Kidney glomerular epithelial cell (primary cell): ENCODE data around the gene ACKR2.
"Not testable (repeated sequence)": the region's sequence is repeated elsewhere in the genome, so short reads cannot be mapped to it uniquely, and the experiment has no call there.

Experiments
- DNase-seq: peaks from one replicate; lab custom pipeline; 2025; lab: John Stamatoyannopoulos, UW

Gene ACKR2

DNA sequence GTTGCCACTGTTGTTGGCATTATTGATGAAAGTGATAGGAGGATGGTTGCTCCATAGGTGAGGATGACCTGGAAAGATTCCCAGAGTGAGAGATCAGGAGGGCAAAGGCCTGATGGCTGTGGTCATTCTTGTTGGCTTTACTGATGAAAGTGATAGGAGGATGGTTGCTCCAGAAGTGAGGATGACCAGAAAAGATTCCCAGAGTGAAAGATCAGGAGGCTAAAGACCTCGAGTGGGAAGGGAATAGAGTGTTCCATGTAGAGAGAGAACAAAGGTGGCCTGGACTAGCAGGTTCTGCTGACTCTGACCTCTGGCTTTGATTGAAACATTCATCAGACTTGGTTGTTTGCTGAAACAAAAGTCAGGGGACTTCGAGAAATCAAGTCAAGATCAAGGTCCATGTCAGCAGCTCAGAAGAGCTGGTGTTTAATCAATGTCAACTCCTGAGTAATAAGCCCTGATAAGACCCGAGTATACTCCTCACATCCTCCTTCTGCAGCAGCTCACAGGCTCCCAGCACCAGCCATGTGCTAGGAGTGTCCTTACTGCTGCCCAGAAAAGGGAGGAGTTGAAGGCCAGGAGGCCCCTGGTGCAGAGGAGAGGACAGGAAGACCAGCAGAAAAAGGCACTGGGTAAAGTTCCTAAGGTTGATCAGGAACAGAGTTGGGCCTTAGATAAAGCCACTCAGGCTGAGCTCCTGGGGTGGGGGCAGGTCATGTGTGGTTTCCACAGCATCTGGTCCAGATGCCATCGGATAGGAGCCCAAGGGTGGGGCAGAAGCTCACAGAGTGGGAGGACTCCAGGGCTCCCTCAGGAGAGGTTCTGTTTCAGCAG is 46.5 kb downstream of the ACKR2 start:
- DNase-seq = no peak

DNA sequence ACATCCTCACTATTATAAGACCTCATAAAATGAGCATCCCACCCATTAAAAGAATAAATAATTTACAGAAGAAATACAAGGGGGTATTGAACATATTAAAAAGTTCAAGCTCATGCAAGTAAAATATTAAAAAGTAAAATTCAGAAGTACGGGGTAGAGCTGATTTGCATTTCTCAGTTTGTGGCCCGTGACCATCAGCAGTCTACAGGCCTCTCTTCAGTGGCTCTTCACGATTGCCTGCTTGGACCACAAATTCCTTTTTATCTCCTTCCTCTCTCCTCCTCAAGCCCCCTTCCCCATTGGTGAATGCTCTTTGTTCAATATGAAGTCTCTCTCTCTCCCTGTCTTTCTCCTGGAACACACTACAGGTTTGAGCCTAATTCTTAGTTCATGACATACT is 47.3 kb downstream of the ACKR2 start:
- DNase-seq = no peak

DNA sequence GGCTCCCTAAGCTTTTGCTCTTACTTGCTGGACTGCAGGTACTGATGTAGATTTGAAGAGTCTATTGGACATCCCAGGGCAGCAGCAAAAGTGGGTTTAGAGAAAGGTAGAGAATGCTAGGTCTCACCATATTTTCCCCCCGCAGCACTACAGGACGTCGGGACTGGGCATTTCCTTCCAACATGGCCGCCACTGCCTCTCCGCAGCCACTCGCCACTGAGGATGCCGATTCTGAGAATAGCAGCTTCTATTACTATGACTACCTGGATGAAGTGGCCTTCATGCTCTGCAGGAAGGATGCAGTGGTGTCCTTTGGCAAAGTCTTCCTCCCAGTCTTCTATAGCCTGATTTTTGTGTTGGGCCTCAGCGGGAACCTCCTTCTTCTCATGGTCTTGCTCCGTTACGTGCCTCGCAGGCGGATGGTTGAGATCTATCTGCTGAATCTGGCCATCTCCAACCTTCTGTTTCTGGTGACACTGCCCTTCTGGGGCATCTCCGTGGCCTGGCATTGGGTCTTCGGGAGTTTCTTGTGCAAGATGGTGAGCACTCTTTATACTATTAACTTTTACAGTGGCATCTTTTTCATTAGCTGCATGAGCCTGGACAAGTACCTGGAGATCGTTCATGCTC is 55.2 kb downstream of the ACKR2 start:
- DNase-seq = no peak

DNA sequence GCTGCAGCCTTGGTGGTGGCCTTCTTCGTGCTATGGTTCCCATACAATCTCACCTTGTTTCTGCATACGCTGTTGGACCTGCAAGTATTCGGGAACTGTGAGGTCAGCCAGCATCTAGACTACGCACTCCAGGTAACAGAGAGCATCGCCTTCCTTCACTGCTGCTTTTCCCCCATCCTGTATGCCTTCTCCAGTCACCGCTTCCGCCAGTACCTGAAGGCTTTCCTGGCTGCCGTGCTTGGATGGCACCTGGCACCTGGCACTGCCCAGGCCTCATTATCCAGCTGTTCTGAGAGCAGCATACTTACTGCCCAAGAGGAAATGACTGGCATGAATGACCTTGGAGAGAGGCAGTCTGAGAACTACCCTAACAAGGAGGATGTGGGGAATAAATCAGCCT is 56.0 kb downstream of the ACKR2 start:
- DNase-seq = no peak

DNA sequence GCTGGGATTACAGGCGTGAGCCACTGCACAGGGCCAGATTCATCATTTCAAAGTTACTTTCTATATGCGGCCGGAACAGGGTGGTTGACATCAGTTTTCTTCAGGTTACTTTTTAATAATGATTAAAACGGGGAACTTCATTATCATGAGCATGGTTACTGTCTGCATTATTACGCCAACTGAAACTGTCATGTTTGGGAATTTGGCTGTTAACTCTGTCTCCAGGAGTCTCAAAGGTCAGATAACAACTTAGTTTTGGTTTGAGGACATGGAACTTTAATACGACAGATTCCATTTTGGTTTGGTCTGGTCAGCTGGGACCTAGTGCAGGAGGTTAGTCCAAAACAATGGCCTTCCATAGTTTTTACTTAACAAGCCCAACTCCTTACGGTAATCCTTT is 57.9 kb downstream of the ACKR2 start:
- no peak for DNase-seq

DNA sequence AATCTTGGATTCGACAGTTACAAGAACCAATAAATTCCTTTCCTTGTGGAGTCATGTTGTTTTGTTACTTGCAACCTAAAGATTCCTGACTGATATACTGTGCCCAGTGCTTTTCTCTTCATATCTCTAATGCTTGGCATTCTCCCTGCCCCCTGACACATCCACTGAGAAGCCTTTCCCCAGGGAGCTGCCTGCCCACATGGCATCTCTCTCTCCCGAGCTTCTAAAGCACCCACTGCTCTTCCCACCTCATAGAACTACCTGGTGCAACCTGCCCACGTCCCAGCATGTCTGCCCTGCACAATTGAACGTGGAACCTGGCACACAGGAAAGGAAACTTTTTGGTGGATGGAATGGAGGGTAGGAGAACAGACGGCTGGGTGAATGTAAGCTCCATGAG is 59.6 kb downstream of the ACKR2 start:
- DNase-seq = no peak

DNA sequence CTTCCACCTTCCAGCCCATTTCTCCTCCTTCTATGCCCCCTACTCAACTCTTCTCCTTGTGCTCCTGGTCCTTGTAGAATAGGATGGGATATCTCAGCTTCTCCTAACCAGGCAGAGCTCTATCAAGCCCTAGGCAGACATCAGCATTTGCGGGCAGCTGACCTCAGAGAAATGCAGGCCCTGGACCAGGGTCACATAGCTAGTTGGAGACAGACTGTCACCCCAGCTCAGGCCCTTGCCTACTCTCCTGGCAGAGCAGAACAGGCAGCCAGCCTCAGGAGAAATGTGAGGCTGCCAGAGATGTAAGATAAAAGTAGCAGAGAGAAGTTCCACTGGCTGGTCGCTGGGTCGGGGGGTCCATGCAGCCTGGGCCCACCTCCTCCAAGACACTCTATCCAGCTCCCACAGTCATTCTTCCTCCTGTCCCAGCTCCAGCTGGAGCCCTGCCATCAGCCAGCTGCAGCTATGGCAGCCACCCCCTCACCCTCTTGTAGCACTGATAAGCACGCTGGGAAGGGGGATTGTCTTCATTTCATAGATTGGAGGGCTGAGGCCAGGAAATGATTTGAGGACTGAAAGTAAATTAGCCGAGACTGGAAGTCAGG is 62.4 kb downstream of the ACKR2 start:
- DNase-seq = no peak

DNA sequence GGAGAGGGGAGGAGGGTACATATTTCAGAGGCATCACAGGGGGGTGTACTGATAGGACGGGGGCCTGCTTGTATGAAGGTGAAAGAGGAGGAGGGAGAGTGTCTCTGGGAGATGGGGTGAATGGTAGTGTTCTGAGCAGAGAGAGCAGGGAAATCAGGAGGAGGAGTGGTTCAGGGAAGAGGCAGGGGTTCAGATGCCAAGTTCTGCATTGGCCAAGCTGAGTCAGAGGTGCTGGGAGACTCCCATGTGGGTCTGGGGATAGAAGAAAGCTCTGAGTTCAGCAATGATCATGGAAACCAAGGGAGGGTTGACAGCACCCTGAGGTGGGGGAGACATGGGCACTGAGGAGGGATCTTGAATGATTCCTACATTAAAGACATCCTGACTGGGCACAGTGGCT is 63.5 kb downstream of the ACKR2 start:
- DNase-seq = no peak

DNA sequence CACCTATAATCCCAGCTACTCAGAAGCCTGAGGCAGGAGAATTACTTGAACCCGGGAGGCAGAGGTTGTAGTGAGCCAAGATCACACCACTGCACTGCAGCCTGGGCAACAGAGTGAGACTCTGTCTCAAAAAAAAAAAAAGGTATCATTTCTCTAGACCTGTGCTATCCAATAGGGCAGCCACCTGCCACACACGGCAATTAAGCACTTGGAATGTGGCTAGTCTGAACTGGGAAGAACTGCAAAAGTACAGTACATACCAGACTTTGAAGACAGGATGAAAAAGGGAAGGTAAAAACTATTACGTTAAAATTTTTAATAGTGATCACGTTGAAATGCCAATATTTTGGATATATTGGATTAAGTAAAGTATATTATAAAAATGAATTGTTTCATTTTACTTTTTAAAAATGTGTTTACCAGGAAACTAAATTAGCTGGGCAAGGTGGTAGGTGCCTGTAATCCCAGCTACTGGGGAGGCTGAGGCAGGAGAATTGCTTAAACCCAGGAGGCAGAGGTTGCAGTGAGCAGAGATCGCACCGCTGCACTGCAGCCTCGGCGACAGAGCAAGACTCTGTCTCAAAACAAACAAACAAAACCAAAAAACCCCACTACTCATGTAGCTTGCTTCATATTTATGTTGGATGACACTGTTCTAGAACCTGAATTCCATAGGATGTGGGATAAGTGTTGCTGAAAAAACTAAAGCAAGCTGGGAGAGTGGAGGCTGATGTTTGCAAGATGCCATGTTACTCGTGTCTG is 64.2 kb downstream of the ACKR2 start:
- no peak for DNase-seq

DNA sequence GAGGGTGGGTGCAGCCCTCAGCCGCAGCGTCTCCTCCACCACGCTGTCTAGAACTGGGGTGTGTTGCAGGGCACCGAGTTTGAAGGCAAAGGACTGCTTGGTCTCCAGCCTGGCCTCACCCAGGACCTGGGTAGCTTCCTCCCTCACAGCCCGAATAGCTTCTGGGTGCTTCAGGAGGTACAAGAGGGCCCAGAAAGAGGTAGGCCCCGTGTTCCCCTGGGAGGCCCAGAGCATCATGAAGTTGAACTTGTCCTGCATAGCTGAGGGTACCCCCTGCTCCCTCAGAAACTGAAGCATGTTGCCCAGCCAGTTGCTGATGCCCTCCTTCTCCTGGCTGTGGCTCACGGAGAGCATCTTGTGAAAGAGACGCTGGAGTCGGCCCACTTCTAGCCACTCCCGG is 65.5 kb downstream of the ACKR2 start:
- DNase-seq = no peak

DNA sequence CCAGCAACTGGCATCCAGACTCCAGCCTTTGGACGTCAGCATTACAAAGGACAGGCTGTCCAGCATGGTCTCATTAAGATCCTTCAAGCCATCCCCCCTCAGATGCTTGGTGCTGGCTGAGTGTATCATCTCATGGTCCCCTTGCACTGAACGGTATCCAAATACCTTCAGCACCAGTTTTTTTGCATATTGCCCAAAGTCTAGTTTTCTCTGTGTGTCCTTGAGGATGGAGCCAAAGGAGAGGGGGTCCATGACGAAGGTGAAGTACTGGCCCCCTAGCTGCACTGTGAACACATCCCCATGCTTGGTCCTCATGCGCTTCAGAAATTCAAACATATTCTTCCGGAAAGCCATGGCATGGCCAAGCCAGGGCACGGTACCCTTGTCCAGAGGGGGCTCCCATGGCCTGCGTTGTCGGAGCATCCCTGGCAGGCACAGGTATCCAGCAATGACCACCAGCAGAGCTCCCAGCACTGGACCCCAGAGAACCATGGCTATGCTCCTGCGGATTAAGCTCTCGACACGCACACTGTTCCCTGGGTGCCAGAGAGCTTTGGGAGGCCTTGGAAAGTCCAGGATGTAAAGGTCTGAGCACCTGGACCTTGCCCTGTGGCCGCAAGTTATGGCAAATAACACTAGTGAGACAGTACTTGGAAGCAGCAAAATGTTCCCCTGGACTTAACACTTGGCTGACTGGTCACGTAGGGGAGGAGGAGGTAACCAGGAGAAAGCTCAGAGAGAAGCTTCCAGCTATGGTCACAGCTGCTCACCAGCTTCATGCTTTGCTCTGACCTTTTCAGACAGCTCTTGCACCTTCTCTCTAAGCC is 66.3 kb downstream of the ACKR2 start, which contains the start of gene CYP8B1:
CYP8B1 (minus strand) TSS at position 555 of the 827 bp plus-strand sequence; CDS start at position 492, 63 bp downstream.
- DNase-seq = no peak

DNA sequence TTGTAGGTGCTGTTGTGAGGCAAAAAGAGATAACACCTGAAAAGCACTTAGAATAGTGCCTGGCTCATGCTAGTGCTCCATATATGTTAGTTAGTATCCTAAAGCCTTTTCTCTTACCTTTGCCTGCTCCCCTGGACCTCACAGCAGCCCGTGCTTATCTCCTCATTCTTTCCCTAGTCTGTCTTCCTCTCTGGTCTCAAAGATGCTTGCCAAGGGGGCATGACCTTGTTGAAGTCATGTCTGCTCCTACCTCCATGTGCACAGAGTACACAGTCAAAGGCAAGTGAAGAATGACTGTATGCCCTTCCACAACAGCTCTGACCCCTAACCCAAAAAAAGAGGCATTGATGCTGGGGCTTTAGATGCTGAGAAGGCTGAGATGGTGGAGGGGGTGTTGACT is 67.2 kb downstream of the ACKR2 start:
- no peak for DNase-seq

DNA sequence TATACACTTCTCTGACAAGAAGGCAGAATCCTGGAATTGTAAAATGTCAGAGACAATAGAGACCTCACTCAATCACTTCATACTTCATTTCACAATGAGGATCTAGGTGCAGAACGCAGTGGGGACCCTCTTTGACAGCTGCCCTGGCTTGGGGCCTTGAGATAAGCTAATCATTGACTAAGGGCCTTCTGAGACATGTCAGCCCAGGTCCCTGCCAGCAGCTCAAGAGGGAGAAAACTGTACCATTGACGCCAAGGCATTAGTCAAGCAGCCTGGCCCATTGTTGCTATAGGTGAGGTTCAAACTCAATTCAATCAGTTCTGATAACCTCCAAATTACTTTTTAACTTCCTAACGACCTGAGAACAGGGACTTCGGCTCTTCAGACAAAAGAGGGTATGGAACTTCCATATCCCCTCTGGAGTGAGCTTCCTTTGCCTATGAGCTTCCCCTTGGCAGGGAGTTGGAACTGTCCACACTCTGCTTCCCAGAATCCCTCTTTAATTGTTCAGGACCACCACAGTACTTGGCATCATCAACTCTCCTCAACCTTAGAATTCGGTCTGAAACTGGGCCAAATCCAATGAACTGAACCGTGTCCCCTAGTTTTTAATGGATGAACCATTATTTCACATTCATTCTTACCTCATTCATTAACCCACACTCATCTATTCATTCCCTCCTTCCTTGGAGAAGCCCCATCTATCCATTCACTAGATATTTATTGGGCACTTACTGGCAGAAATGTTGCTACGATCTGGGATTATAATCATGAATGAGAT is 67.9 kb downstream of the ACKR2 start:
- peak; percentile 31 for DNase-seq

DNA sequence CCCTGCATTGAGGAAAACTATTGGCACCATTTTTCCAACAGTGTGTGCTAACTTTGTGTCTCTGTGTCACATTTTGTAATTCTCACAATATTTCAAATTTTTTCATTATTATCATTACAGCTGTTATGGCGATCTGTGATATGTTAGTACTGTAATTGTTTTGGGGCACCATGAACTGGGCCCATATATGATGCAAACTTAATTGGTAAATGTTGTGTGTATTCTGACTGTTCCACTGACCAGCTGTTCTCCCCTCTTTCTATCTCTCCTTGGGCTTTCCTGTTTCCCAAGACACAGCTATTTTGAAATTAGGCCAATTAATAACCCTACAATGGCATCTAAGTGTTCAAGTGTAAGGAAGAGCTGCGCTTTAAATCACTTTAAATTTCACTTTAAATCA is 68.6 kb downstream of the ACKR2 start:
- DNase-seq = no peak

DNA sequence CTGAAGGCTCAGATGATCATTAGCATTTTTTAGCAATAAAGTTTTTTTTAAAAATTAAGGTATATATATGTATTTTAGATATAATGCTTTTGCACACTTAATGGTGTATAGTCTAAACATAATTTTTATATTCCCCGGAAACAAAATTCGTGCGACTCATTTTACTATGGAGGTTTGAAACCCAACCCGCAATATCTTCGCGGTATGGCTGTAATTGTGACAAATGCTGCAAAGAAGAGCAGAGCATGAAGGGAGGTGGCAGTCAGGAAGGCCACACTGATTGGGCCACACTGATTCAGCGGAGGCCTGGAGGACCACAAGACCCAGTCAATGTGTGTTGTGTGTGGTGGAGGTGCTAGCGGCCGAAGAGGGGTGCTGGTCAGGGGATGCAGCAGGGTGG is 70.9 kb downstream of the ACKR2 start:
- no peak for DNase-seq

DNA sequence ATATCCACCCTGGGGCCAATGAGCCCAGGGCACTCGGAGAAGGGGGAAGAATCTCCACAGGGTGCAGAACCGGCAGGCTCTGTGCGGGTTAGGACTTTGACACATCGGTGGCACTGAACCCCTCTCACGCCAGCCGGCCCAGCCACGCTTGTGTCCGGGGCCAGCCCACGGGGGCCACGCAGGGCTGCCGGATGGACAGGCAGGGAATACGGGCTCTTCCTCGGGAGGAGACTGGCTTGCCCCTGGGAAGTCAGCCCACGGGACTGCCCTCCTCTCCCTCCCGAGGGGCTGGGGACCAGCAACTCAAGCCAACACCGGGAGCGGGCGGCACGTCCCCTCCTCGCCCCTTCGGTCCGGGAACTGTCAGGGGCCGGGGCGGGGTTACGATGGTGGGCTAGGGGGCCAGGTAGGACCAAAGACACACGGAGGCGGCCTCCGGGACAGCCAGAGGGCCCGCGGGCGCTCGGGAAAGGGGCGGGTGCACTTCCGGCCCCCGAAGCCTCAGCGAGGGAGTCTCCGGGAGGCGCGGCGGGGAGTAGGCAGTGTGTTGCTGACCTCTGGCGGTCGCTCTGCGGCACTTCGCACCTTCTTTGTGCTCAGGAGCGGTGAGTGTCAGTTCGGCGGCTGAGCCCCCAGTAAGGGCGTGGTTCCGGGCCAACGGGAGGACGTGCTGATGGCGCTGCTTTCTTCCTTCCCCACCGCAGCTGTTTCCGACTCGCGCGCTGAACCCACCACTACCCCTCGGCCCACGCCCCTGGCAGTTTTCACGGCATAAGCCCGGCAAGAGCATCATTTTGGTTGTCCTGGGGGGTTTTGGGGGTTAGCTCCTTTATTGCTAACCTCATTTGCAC is 71.6 kb downstream of the ACKR2 start:
- peak; percentile 82 for DNase-seq

DNA sequence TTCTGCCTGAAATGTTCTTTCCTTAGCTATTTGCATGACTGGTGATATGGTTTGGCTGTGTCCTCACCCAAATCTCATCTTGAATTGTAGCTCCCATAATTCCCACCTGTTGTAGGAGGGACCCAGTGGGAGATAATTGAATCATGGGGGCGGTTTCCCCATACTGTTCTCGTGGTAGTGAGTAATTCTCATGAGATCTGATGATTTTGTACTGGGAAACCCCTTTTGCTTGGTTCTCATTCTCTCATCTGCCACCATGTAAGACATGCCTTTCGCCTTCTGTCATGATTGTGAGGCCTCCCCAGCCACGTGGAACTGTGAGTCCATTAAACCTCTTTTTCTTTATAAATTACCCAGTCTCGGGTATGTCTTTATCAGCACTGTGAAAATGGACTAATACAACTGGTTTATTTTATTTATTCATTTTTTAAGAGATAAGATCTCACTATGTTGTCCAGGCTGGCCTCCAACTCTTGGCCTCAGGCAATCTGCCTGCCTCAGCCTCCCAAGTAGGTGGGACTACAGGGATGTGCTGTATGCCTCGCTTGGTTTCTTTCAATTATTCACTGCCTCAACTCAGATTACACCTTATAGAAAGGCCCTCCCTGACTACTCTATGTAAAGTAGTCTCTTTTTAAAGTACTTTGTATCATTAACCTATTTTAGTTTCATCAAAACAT is 74.1 kb downstream of the ACKR2 start:
- DNase-seq = not testable (repeated sequence)

DNA sequence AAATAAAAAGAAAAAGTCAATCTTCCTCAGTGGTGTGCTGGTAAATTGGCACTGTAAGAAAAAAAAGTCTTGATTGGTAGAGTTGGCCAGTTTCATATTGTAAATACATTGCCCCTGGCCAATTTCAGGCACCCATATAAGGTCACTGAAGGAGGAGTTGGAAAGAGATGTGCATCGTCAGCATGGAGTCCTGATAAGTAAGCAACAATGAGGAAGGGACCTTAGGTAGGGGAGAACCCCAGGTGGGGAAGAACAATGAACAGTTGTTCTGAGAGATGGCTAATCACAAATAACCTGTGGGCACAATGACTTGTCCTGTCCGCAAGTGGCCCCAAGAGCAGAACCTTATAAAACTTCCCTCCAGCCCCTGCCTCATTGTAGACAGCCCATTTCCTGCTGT is 75.1 kb downstream of the ACKR2 start:
- DNase-seq = no peak

DNA sequence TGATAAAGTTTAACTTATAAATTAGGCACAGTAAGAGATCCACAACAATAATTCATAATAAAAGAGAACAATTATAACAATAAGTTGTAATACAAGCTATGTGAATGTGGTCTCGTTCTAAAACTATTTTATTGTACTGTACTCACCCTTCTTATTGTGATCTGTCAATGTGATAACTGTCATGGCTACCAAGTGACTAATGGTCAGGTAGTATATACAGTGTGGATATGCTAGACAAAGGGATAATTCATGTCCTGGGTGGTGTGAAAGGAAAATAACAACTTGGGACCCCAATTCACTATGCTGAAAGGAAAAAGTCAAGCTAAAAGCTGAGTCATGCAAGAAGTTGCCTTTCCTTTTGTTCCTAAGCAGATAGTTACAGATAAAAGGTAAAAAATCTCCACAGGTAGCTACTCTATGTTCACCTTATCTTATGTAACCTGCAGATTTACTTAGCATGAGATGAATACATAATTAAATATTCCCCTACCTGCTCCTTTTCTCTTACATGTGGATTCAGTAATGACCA is 77.1 kb downstream of the ACKR2 start:
- no peak for DNase-seq
